Measurements from ENCODE around the gene SH2D3C. TPM values are rescaled to one million over a fixed set of nuclear protein-coding genes. Genes with fewer than 3 reads are reported as not detected.

The SH2D3C gene
- total and polyA plus RNA-seq, 2 of the 8 experiments (the other 6 are each of a cell fraction or from before 2014, with no cell fraction given): 6.4 to 8.1 TPM

DNA sequence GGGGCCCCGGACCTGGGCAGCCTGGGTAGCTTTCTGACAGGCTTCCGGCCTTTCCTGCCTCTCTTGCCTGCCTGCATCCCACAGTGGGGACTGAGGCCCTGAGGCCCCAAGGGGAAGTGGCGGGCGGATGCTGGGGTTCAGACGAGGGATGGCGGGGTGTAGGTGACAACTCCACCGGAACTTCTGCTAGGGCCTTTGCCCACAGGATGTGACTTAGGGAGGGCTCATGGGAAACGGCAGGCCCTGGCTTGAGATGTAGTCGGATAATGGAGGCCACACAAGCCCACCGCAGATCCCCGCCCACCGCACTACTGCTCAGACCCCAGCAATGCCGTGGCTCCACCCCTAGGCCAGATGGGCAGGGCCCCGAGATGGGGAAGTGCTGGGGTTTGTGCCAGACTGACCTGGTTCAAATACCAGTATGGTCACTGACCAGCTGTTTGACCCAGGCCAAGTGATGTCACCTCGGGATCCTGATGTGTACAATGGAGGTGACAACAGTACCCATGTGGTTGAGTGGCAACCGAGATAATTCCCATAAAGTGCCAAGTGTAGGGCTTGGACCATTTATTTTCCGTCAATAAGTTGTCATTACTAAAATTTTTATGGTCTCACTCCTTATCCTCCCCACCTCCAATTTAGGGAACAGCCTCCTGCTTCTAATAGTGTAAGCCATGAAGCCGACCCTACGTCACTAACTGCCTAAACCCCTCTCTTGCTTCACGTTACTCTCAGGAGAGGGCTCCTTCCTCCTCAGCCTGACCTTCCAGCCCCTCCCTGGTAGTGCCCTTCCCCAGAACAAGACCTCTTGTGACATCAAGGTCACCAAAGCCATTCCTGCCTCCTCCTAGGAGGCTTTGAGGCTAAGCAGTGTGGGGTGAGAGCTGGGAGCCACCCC, 4.9 kb upstream of the SH2D3C start:
- H2AFZ ChIP-seq (ENCODE audit: low read length): no peak overlapping the region
- ChIA-PET POLR2A (ENCODE audit: partially characterized antibody) (interaction anchor here (0.6 to 10.2 kb wide), 8 partner anchors 9 to 337 kb away, joined by 3 to 140 read pairs (median 4); partner anchors contain the start of gene FPGS), CTCF (ENCODE audit: partially characterized antibody) (interaction anchor here (0.8 to 16.2 kb wide), 12 partner anchors 16 to 279 kb away, joined by 3 to 227 read pairs (median 4); partner anchors contain the start of gene TOR2A)
- H4K8ac ChIP-seq (ENCODE audit: extremely low read depth, insufficient read depth, low read length): no peak overlapping the region
- H2BK5ac ChIP-seq (ENCODE audit: low read depth, low read length): no peak overlapping the region
- H2BK120ac ChIP-seq (replicated peaks; ENCODE audit: low read depth, low read length): no peak overlapping the region
- peaks cover 12 to 13% (median 12%) of the 10 kb centered on the region in 4 experiments for H3K36me3 ChIP-seq (ENCODE audit: control insufficient read depth in 2 of 4, insufficient read depth in 4 of 4, low read length in 3 of 4)
- H3K4me1 ChIP-seq (replicated peaks in 1 of 4; ENCODE audit: control insufficient read depth in 3 of 4, insufficient read depth in 4 of 4, low read length in 3 of 4): peaks cover 0 to 17% (median 10%) of the 10 kb centered on the region in 4 experiments; a peak in 5 of 7 replicates
- peak overlapping the region; percentile 88 for H2BK15ac ChIP-seq (ENCODE audit: low read length)
- no peak overlapping the region for H2AK5ac ChIP-seq (ENCODE audit: low read depth, low read length)
- no peaks in the 10 kb centered on the region for H3K27me3 ChIP-seq (replicated peaks in 1 of 4; ENCODE audit: control insufficient read depth in 3 of 4, extremely low read depth in 1 of 4, insufficient read depth in 3 of 4, low read length in 3 of 4)
- no peak overlapping the region for H3K9ac ChIP-seq (replicated peaks in 1 of 4; ENCODE audit: extremely low read depth in 1 of 4, low read depth in 3 of 4, low read length in 3 of 4)
- no peaks in the 10 kb centered on the region for H3K9me3 ChIP-seq (ENCODE audit: insufficient read depth in 2 of 2, low read depth in 1 of 2, low read length in 1 of 2)
- H4K5ac ChIP-seq (ENCODE audit: insufficient read length, low read depth, low read length): no peak overlapping the region
- H3K79me2 ChIP-seq (ENCODE audit: control insufficient read depth in 1 of 2, insufficient read depth in 2 of 2, low read length in 2 of 2): peaks cover 3 to 15% of the 10 kb centered on the region in 2 experiments; a peak in 2 of 4 replicates
- H3K23me2 ChIP-seq (ENCODE audit: low read depth, low read length): no peaks in the 10 kb centered on the region
- H3K4me2 ChIP-seq (ENCODE audit: insufficient read depth in 1 of 2, low read depth in 2 of 2, low read length in 2 of 2): no peak overlapping the region
- no peak overlapping the region for H3K18ac ChIP-seq (ENCODE audit: extremely low read depth, low read length)
- H3K56ac ChIP-seq (replicated peaks; ENCODE audit: insufficient read length, low read depth, low read length): no peak overlapping the region
- no peak for DNase-seq (ENCODE audit: low read depth in 1 of 2, low spot score in 2 of 2)
- peak overlapping the region; percentile 27 for H3K14ac ChIP-seq (ENCODE audit: insufficient read length)
- no peak overlapping the region for H4K91ac ChIP-seq (replicated peaks; ENCODE audit: insufficient read length, low read length)
- H3K4ac ChIP-seq (replicated peaks; ENCODE audit: insufficient read length, low read depth, low read length): peak overlapping the region; percentile 41
- no peak overlapping the region for H3K4me3 ChIP-seq (ENCODE audit: extremely low read depth in 1 of 4, insufficient read depth in 2 of 4, low read depth in 3 of 4, low read length in 4 of 4)
- peak overlapping the region; percentile 71; the same call in 1 of the 2 replicates for H2BK12ac ChIP-seq (ENCODE audit: low read depth, low read length)
- no peak overlapping the region for H2BK20ac ChIP-seq (ENCODE audit: low read length)
- H3K79me1 ChIP-seq (ENCODE audit: low read depth, low read length): peaks cover 4% of the 10 kb centered on the region
- TF ChIP-seq POLR2AphosphoS5 (IDR thresholded peaks at IDR 0.05; ENCODE audit: low read depth, low read length) (no peak), TBP (IDR thresholded peaks at IDR 0.05; ENCODE audit: low read depth, low read length) (no peak), EGR1 (IDR thresholded peaks at IDR 0.05; ENCODE audit: borderline replicate concordance, low read depth, low read length) (no peak), RNF2 (IDR thresholded peaks at IDR 0.05; ENCODE audit: borderline replicate concordance, low read depth, low read length, missing control alignments, poor library complexity, severe bottlenecking) (no peak), TCF12 (IDR thresholded peaks at IDR 0.05; ENCODE audit: low read depth, low read length) (no peak), YY1 (IDR thresholded peaks at IDR 0.05; ENCODE audit: low read depth, low read length) (no peak), HDAC6 (IDR thresholded peaks at IDR 0.05; ENCODE audit: low read depth, low read length) (no peak), TAF1 (IDR thresholded peaks at IDR 0.05; ENCODE audit: low read depth, low read length) (no peak)
- H3K27ac ChIP-seq (ENCODE audit: low read depth, low read length): no peak overlapping the region
- H3K23ac ChIP-seq (ENCODE audit: insufficient read length): no peak overlapping the region
- 90% methylated on average over 20 of the region's 20 CpGs; no CpG with 5 or more reads in 1 of the 2 experiments for WGBS, 2 experiments (ENCODE audit: extremely low coverage in 1 of 2, insufficient coverage in 1 of 2, insufficient read length in 1 of 2, insufficient replicate concordance in 2 of 2, low coverage in 1 of 2, low lambda C conversion rate in 2 of 2, missing lambda C conversion rate in 1 of 2)
- FAIRE-seq: no peak
- H4K20me1 ChIP-seq (replicated peaks in 1 of 2; ENCODE audit: control insufficient read depth in 1 of 2, insufficient read depth in 2 of 2, low read length in 2 of 2): peaks cover 7 to 12% of the 10 kb centered on the region in 2 experiments
